ENCODE results near the gene RIMBP2. TPM values are rescaled to one million over a fixed set of nuclear protein-coding genes. Genes with fewer than 3 reads are reported as not detected.

RIMBP2 gene
- polyA plus RNA-seq, 4 donors, result 11.6 to 17.8 (median 15.1) TPM

DNA sequence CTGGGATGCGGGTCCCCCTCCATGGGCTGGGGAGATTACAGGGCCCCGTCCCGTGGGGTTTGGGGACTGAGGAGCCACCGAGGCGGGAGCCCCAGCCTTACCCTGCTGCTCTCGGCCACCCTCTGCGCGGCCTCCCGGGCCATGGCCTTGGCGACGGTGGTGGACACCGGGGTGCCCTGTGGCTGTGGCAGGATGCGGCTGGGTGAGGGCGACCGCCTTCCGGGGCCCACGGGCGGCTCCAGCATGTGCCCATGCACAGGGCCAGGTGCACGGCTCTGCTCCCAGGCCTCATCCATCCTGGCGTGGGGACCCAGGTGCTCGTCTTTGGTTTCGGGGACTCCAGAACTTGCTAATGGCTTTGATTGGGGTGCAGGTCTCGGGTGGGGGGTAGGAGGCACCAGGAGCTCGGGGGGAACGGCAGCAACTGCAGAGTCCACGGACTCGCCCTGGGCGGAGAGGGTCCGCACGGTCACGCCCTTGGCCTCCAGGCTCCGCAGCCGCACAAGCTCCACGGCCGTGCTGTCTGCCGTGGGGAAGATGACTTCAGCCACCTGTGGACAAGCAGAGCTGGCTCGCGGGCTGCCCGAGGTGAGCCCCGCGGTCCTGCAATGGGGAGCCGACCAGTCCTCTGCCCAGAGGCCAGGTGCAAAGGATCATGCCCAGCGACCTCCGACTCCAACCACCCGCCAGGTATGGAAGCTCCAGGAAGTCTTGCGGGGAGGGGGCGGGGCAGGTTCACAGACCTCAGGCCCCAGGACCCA is 279.2 kb downstream of the RIMBP2 start:
- DNase-seq (ENCODE audit: low read depth in 4 of 4, low spot score in 3 of 4), result no peak

DNA sequence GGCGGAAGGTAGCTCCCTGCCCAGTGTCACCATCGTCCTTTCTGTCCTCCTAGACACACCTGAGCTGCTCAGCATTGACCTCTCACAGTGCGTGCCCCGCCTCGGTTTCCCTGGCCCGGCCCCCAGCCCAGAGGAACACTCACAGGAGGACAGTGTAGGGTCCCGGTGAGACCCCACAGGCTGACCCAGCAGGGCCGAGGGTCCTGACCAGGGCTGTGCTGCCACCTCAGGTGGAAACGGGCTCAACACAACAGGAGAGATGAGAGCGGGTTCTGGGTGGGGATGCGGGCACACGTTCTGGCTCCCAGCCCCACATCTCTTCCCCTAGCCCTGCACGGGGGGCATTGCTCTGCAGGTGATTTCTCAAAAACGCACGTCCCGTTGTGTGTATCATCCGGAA is 280.3 kb downstream of the RIMBP2 start:
- DNase-seq (ENCODE audit: low read depth in 4 of 4, low spot score in 3 of 4), result no peak

DNA sequence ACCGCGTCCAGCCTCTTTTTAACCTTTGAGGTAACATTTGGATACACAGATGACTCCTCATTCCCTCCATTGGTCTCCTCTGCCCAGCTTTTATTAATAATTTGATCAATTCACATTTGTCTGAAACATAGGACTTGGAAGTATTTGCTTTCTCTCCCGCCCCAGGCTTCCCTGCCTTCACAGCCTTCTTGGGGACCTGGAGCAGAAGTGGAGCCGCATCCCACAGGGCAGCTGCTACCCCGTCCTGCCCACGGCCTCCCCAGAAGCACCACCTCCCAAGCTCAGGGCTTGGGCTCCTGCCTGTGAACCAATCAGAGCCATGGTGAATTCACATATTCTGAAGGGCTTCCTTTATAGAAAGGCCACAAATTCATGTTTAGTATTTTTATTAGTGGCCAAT is 280.8 kb downstream of the RIMBP2 start:
- no peak for DNase-seq (ENCODE audit: low read depth in 4 of 4, low spot score in 3 of 4)

DNA sequence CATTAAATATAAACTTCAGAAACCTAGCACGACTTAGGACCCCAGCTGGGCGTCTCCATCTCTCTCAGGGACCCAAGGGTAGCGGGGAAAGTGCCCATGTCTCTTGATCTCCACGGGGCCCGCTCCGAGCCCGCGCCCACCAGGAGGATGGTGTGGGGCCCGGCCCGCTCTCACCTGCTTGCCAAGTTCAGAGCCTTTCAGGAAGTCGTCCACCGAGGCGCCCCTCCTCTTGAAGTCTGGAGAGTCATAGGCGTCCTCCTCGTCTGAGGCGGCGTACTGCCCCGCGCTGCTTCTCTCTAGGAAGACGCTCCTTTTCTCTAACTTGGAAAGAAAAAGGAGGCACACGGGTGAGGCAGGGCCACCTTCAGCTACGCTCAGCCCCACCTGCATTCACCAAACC is 281.5 kb downstream of the RIMBP2 start:
- DNase-seq (ENCODE audit: low read depth in 4 of 4, low spot score in 3 of 4), result no peak

DNA sequence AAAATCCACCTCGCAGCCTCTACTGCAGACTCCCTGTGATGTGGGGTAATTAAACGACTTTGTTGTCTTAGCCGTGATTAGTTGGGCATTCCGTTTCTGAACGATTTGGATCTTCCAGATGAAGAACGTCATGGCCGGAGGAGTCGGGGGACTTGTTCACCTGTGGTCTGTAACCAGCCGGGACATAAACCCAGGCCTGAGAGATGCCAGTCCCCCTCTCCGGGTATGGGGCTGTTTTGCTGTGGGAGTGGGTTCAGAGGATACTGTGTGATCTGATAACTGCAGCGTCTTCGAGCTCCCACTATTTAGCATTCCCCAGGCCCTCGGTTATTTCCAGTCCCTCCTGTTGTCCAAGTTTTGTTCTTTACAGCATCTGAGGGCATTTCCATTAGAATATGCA is 282.3 kb downstream of the RIMBP2 start:
- no peak for DNase-seq (ENCODE audit: low read depth in 4 of 4, low spot score in 3 of 4)

DNA sequence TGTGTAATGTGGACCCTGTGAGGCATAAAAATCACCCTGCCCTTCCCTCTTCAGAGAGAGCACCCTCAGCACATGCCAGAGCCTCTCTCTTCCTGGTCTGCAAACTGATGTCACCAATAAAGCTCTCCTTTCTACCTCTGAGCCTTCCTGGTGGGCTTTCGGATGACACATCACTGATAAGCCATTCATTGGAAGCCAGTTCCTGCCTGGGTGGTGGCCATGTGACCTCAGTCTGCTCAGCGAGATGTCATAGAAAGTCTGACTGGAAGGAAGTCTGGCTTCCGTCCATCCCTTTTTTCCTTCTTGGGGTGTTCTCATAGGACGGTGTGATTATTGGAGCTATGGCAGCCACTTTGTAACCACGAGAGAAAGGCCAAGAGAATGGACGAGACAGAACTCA is 282.7 kb downstream of the RIMBP2 start:
- DNase-seq (ENCODE audit: low read depth in 4 of 4, low spot score in 3 of 4), result no peak

DNA sequence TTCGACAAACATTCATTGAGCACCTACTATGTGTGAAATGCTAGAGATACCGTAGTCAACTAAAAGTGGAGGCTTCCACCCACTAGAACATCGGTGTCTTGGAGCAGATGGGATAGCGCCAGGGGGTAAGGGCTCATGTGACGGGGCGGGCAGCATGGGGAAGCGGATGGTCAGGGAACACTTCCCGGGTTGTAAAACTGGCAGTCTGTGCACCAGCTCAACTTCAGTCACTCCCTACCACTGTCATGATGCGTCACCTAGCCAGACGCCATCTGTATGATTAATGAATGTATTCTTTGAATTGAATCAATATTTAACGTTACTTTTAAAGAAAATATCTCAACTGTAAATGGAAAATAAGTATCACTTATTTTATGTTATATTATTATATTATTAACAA is 284.9 kb downstream of the RIMBP2 start:
- no peak for DNase-seq (ENCODE audit: low read depth in 4 of 4, low spot score in 3 of 4)

DNA sequence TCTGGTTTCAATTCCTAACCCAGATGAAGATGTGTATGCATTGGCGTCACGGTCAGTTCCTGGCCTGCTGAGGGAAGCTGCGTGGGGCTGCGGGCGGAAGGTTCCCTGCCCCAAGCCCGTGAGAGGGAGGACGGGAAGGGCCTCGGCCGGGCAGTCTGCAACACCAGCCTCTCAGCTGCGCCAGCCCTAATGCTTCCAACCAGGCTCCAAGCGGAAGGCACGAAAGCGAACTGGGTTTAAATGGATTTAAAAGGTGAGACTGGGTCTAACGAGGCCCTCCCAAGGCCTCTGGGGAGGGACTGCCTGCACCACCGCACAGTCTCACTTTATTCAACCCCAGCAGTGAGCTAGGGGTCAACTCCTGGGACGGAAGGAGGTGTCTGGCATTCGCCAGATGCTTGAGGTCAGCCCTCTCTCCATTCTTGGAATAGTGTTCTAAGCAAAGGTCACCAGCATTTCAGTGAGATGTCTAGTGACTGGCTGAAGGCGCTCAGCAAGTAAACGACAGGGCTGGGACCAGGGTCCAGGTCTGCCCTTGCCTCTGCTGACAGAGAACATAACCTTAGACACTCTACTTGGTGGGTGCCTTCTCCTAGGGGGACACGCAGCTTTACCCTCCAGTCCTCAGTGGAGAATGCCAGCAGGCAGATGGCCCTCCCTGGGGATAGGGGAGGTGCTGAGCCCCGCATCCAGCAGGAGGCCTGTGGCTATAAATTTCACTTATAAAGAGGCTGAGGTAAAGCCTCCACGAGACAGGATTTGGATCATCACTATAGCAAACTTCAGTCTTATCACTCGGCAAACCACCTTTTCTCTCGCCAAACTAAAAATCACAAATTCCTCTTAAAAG is 286.2 kb downstream of the RIMBP2 start:
- no peak for DNase-seq (ENCODE audit: low read depth in 4 of 4, low spot score in 3 of 4)

DNA sequence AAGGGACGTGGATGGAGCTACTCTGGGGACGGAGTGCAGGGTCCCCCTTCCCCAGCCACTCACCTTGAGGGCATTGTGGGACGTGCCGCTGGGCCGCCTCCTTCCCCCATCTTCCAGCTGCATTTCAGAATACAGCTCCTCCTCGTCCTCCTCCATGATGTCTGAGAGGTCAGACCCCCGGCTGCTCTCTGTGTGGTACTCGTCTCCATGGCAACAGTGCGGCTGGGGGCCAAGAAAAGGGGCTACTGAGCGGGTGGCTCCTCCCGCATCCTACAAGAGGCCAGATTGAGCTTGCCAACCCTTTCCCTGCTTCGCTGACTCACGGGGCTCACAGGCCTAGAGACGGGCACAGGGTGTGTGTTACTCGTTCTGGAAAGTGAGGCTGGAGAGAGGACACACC is 288.0 kb downstream of the RIMBP2 start:
- no peak for DNase-seq (ENCODE audit: low read depth in 4 of 4, low spot score in 3 of 4)

DNA sequence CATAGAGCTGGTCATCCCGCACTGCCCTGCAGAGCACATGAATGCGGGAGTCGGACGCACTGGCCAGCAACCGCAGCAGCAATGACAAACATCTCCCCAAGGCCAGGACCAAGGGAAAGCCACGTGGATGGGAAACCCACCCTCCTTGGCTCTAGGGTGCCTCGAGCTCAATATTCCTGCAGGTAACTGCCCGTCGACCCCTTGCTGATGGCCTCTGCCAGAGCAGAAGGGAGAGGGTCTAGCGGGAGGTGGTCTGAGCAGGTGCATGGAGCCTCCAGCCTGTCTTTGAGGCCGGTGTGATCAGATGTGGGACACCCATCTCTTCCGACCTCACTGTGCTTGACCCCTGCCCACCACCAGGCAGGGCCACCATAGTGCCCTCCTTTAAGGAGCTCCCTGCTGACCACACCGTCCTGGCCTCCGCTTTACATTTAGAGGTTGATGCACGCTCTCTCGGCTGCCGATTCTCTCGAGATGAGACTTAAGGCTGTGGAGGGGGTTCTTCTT is 288.7 kb downstream of the RIMBP2 start:
- no peak for DNase-seq (ENCODE audit: low read depth in 4 of 4, low spot score in 3 of 4)

DNA sequence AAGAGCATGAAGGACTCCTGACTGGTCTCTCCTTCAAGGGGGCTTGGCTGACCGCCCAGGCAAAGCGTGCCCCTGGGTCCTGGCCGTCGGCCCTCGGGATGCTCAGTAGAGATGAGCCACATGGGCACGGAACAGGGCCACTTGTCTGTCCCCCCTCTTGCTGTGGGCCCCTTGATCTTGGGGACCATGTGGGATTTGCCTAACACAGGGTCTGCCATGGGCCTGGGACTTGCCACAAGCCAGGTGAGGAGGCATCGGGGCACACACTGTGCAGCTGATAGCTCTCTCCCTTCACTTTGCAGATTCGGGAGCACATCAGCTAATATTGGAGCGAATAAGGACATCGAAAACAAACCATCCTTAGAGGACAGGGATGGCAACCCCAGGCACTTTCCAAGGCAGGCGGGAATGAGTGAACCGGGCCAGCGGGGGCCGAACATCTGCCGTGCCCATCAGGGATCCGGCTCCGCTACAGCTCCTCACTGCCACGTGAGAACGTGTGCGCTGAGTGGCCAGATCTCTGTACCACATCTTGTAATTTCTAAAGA is 290.3 kb downstream of the RIMBP2 start:
- DNase-seq (ENCODE audit: low read depth in 4 of 4, low spot score in 3 of 4), result no peak

DNA sequence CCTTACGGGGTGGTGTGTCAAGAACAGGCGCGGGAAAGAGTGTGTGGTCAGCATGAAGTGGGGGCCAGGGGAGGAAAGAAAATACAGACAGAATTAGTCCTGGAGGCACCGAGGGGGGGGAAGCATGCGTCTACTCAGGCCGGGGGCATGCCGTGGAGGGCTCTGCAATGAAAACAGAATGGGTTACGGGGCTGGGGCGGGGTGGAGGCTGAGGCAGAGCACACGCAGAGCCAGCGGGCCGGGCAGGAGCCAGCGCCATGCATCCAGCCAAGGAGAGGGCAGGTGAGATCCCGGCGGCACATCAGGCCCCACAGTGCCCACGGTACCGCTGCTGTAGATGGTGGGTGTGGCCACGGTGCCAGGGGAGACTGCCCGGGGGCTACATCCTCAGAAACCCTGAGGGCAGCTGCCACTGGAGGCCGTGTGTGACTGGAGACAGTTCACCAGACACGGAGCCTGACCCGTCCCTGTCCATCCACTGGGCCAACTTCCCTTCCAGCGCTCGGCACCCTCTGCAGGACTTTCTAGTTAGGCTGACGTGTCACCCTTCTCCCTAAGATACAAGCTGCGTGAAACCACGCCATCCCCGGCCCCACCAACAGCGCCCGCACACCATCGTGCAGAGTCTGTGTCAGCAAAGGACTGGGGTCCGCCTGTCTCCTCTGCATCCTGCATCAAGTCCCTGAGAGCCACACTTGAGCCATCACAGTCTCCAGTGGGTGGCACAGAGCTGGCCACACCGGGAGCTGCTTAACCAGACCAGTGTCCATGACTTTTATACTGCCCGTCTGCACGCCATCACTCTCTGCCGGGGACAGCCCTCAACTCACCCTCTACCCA is 291.0 kb downstream of the RIMBP2 start:
- no peak for DNase-seq (ENCODE audit: low read depth in 4 of 4, low spot score in 3 of 4)

DNA sequence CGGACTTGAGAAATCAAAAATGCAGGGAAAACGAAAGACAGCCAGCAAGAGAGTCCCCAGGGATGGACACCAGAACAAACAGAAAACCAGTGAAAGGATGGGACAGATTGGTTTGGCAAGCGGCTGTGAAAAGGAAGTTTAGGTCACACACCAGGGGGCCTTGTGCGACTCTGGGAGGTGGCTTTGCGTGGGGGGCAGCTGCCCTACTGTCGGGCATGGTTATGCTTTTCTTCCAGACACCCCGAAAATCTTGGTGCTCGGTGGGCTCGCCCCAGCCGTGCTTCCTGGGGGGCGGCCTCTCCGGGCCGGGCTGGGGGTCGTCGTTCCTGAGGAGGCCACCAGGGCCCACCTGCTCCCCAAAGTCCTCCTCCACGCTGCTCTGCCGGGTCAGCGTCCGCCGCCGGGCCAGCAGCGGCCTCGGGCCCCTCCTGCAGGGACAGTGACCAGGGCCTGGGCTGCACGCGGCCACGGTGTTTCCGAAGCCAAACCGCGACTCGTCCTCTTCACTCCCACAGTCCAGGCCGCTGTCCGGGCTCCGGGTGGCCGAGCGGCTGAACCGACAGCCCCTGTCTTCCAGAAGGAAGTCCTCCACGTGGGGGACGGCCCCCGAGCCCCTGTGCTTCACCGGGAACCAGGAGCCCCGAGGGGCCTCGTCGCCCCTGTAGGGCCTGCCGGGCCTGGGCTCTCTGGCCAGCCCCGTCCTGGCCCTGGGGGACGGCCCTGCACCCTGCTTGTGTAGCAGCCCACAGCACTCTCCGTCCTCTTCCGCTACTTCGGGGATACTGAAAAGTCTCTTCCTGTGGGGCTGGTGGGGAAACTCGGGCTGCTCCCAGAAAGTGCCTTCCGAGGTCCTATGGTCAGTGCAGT is 291.9 kb downstream of the RIMBP2 start:
- DNase-seq (ENCODE audit: low read depth in 4 of 4, low spot score in 3 of 4), result no peak

DNA sequence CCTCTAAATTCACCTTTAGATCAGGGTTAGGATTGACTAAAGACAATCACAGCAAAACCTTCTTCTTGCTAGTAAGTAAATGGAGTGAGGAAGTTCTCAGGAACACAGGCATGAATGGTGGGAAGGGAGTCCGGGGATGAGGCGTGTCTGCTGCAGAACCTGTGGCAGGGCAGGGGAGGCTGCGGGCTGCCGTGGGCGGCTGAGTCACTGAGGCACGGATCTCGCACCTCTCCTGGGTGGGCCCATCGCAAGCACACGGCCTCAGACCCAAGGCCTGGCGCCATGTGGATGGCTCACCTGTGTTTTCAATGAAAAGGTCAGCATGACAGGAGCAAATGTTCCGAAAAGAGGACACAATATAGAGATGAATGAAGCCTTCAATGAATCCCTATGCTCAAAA is 293.0 kb downstream of the RIMBP2 start:
- DNase-seq (ENCODE audit: low read depth in 4 of 4, low spot score in 3 of 4), result no peak

DNA sequence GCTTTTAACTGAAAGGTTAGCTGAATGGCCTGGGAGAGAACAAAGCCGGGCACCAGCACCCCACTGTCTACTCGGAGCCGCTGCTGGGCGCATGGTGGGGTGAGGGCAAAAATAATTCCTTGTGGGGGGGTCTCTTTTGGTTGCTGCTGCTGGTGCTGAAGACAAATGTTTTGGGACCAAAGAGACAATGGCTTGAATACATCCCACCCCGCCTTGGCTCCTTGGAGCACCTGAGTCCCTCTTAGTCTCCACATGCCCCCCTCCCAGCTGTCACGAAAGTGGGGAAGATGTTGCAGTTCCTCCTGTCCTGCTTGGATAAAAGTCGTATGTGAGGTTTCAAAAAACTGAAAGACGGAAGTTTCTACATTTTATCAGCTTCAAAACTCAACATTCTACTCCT is 293.4 kb downstream of the RIMBP2 start:
- DNase-seq (ENCODE audit: low read depth in 4 of 4, low spot score in 3 of 4), result no peak

DNA sequence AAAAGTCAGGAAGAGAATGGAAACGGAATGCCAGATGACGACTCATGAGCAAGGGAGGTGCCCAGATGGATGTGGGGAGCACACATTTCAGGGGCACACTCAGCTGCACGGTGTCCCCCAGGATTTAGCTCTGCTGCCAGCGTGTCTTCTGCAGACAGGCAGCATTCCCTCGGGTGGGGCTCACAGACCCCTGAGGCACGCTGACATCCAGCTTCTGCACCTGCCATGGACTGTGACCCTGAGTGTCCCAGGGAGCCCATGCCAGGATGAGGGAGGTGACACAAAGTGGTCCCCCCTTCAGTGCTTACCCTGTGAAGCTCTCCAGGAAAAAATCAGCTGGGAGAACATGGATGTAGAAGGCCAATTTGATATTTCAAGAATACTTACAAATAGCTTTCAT is 294.2 kb downstream of the RIMBP2 start:
- no peak for DNase-seq (ENCODE audit: low read depth in 4 of 4, low spot score in 3 of 4)

DNA sequence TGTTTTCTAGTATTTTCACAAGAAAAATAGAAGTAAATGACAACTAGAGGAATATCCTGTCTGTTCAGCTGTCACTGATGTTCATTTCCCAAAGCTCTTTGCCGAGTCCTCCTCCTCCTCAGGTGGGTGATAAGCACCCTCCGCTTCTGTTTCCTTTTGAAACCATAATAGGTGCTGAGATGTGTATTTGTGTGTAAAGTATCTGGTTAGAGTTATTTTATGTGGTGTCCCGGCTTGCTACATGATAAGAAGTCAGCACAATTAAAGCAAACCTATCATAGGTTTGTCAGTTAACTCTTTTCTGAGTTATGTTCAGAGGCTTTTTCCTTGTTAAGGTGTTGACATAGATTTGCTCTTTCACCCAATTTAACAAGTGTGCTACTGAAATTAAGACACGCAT is 296.0 kb downstream of the RIMBP2 start:
- DNase-seq (ENCODE audit: low read depth in 4 of 4, low spot score in 3 of 4), result no peak

DNA sequence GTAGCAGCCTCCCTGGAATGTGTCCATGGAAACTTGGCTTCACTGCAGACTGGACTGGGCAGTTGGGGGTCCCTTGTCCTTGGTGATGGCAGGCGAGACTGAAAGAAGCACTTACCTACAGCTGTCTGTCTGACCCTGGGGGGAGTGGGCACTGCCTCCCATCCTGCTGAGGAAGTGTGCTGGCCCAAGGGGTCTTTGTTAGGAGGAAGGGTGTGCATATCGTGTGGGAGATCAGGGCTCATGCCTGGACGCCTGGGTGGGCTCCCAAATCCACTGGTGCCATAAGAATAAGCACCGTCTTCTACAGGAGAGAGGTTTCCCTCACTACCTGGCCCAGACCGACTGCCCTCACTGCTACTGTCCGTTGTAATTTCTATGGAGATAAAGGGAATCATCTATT is 297.0 kb downstream of the RIMBP2 start:
- no peak for DNase-seq (ENCODE audit: low read depth in 4 of 4, low spot score in 3 of 4)

DNA sequence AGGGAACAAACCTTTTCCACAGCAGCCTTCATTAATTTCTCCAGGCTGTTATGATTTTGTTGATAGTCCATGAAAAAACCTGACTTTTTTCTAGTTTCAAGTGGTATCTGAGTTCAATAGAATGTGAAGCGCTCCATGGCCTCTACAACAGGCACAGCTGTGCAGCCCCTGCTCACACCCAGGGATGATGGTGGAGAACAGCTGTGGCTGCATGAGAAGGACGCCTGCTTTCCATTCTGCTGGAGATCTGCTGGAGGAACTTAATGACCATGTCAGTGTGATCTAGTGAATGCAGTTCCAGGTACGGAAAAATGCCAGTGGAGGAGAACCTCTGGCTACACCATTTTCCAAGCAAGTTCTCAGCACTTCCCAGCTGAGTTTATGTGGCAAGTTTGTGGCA is 297.8 kb downstream of the RIMBP2 start:
- DNase-seq (ENCODE audit: low read depth in 4 of 4, low spot score in 3 of 4), result no peak

DNA sequence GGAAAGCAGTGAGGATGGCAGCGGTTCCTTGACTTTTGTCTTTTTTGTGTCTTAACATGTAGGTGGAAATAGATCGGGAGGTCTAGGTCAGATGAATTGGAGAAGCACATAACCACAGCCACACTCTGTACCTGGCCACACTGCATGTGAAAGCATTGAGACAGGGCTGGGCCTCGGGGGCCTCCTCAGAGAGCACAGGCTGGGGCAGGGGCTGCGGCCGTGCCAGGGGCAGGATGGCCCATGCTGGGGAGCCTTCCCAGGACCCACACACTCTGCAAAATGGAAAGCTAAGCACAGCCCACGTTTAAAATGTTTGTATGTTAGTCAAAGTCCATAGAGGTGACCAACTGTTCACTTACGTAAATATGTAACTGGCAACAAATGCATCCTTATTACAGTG is 301.7 kb downstream of the RIMBP2 start:
- DNase-seq (ENCODE audit: low read depth in 4 of 4, low spot score in 3 of 4), result no peak
